ENCODE data around the gene CDCA7. TPM values are rescaled to one million over a fixed set of nuclear protein-coding genes. Genes with fewer than 3 reads are reported as not detected.

Gene CDCA7
- total and polyA plus RNA-seq, 8 donors = 0.19 to 2.5 (median 0.56) TPM

DNA sequence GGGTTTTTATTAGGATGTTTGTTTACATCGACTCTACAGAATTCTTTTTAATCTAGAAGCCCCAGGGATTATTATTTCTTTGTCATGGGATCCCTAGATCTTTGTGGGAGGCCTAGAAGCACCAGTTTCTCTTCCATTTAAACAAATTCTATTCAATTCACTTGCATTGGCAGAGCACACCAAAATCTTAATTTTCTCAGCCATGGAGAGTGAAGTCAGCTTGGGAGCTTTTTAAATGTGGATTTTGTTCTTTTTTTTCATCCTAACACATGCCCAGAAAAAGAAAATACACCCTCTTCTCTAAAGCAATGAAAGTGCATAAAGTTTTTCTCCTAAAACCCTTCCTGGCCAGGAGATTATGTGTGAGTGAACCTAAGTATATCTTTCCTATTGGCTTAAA lies 38.5 kb downstream of the CDCA7 start:
- Histone ChIP-seq H3K27me3 (peaks cover 0 to 10% (median 0%) of the 10 kb centered on the region in 4 donors), H3K9me3 (no peaks in the 10 kb centered on the region), H3K36me3 (no peaks in the 10 kb centered on the region), H3K4me3 (no peak overlapping the region), H3K27ac (no peak overlapping the region), H3K4me1 (no peaks in the 10 kb centered on the region)
- 74 to 83% methylated on average over 1 of the region's 1 CpG for WGBS, 2 donors
- DNase-seq (no peak), FAIRE-seq (no peak), ATAC-seq (no peak)
- intact Hi-C loops (cut with DNase I) = no loop called here
- TF ChIP-seq, protein P1, sequence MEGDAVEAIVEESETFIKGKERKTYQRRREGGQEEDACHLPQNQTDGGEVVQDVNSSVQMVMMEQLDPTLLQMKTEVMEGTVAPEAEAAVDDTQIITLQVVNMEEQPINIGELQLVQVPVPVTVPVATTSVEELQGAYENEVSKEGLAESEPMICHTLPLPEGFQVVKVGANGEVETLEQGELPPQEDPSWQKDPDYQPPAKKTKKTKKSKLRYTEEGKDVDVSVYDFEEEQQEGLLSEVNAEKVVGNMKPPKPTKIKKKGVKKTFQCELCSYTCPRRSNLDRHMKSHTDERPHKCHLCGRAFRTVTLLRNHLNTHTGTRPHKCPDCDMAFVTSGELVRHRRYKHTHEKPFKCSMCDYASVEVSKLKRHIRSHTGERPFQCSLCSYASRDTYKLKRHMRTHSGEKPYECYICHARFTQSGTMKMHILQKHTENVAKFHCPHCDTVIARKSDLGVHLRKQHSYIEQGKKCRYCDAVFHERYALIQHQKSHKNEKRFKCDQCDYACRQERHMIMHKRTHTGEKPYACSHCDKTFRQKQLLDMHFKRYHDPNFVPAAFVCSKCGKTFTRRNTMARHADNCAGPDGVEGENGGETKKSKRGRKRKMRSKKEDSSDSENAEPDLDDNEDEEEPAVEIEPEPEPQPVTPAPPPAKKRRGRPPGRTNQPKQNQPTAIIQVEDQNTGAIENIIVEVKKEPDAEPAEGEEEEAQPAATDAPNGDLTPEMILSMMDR (IDR thresholded peaks at IDR 0.05) = no peak

DNA sequence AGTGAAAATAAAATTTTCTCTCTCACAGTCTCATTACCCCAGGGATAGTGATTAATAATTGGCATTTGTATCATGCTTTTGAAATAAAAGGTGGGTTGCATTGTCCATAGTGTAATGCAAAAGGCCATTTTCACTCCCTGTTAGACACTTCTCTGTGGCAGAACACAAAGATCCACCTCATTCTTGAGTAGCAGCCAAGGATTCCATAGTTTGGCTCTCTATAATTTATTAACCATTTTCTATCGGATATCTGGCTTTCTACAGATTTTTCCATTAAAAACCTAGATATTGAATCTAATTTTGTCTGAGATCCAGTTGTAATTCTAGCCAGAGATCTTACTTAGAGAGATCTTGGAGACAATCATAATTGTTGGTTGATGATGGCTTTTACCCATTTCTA lies 39.0 kb downstream of the CDCA7 start:
- WGBS, 2 donors = 40 to 51% methylated on average over 1 of the region's 1 CpG
- H3K4me3 ChIP-seq = no peak overlapping the region
- no peak overlapping the region for H3K27ac ChIP-seq
- ATAC-seq (no peak), FAIRE-seq (no peak), DNase-seq (no peak)
- H3K9me3 ChIP-seq = no peaks in the 10 kb centered on the region
- H3K36me3 ChIP-seq = no peaks in the 10 kb centered on the region
- H3K27me3 ChIP-seq = peaks cover 0 to 13% (median 2%) of the 10 kb centered on the region in 4 donors
- H3K4me1 ChIP-seq = no peaks in the 10 kb centered on the region
- TF ChIP-seq, protein P1 (IDR thresholded peaks at IDR 0.05) = no peak
- intact Hi-C loops (cut with DNase I) = no loop called here

DNA sequence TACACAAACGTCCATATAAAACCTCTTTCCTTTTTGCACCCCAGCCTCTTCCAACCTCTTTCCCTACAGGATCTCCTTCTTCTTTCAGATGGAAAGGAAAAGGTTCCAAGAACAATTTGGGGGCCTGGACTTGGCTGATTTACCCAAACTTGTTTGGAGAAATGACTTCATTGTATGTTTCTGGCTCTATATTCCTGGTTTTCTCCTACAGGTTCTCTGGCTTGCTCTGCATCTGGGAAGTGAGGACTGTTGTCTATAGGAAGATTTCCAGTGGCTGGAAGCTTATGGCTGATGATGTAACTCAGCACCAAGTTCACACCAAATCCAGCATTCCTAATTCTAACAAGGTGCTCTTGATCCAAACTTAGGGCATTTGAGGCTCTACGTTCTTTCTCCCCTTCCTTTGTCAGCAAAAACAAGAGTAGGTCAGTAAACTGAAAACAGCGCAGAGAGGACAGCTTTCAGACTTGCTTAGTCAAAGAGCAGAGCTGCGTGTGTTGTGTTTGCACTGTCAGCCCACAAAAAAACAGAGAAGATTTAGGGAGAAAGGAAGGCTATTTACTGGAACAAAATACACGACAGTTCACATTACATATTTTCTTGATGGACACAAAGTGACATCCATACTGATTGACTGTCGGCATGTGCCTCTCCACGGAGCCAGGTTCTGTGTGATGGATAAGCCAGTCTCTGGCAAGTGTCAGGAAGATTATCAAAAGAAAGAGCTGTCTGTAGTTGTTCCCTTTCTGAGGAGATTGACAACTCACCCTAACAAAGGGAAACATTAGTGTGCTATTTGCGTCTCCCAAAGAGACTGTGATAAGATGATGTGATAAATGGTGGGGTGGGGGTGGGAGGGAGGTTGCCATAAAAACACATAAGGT lies 39.7 kb downstream of the CDCA7 start:
- Histone ChIP-seq H3K4me3 (no peak overlapping the region), H3K4me1 (no peaks in the 10 kb centered on the region), H3K27me3 (peaks cover 0 to 13% (median 5%) of the 10 kb centered on the region in 4 donors), H3K9me3 (no peaks in the 10 kb centered on the region), H3K36me3 (no peaks in the 10 kb centered on the region), H3K27ac (no peak overlapping the region)
- ATAC-seq = no peak
- intact Hi-C loops (cut with DNase I) = no loop called here
- 57 to 60% methylated on average over 8 of the region's 8 CpGs for WGBS, 2 donors
- TF ChIP-seq, protein P1 (IDR thresholded peaks at IDR 0.05) = no peak
- no peak for DNase-seq
- FAIRE-seq = no peak

DNA sequence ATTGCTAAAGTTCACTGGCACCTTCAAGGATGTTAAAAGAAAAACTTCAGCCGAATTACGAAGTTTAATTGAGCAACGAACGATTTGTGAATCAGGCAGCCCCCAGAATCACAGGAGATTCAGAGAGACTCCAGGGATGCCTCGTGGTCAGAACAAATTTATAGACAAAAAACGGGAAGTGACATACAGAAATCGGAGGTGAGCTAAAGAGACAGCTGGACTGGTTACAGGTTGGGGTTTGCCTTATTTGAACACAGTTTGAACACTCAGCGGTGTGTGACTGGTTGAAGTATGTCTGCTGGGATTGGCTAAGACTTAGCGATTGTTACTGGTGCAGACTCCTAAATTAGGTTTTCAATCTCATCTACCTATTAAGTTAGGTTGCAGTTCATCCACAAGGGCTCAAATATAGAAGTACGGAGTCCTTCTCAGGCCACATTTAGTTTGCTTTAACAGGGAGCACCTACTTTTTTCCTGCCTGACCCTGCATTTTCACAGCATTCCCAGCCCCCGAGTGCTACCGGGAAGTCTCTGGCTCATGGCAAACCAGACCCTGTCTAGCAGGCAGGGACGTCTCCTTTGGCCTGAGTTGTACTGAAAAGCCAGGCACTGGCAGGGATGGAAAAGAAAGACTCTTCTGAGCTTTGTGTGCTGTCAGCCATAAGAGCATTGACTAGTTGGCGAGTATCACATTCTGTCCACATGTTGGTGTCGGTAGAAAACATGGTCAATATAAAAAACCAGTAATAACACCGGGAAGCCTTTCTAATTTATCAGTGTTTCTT lies 41.1 kb downstream of the CDCA7 start:
- Histone ChIP-seq H3K9me3 (no peaks in the 10 kb centered on the region), H3K4me1 (no peaks in the 10 kb centered on the region), H3K4me3 (no peak overlapping the region), H3K27ac (no peak overlapping the region), H3K36me3 (no peaks in the 10 kb centered on the region), H3K27me3 (peaks cover 0 to 14% (median 7%) of the 10 kb centered on the region in 4 donors)
- ATAC-seq = no peak
- no peak for DNase-seq
- intact Hi-C loops (cut with DNase I) = no loop called here
- no peak for FAIRE-seq
- WGBS, 2 donors = 78 to 85% methylated on average over 16 of the region's 16 CpGs
- TF ChIP-seq, protein P1 (IDR thresholded peaks at IDR 0.05) = no peak
